Testis (tissue), 3 donors: ENCODE data around the gene TPM2. TPM values are rescaled to one million over a fixed set of nuclear protein-coding genes. Genes with fewer than 3 reads are reported as not detected.

Experiments
- DNase-seq: peaks from one replicate; pipeline ENCODE4 v3.0.0-alpha.2; 2019
- H3K27ac ChIP-seq, 2 donors: fragments of 200-600 bp; sonication (generic); one replicate each; pipeline ENCODE4 v1.5.1; 2019
- H3K27me3 ChIP-seq: fragments of 200-600 bp; sonication (generic); one replicate; pipeline ENCODE4 v1.5.1; 2019
- H3K36me3 ChIP-seq: fragments of 200-600 bp; sonication (generic); one replicate; pipeline ENCODE4 v1.5.1; 2017; ENCODE audit warnings: low read depth; ENCODE audit errors: missing control alignments
- H3K4me1 ChIP-seq: fragments of 200-600 bp; sonication (generic); one replicate; pipeline ENCODE4 v1.5.1; 2019
- H3K4me3 ChIP-seq, 2 donors: fragments of 200-600 bp; sonication (generic); one replicate each; pipeline ENCODE4 v1.5.1; 2017 to 2019
- H3K9me3 ChIP-seq: fragments of 200-600 bp; sonication (generic); one replicate; pipeline ENCODE4 v1.5.1; 2017
- POLR2A ChIP-seq: fragments of 450-650 bp; IDR thresholded peaks from one replicate; pipeline ENCODE4 v1.6.1; 2017; ENCODE audit warnings: antibody characterized with exemption, mild to moderate bottlenecking, moderate library complexity
- WGBS, 2 donors: methylation state at CpG; one replicate each; pipeline ENCODE4 v1.1.5; 2018; 5-methylcytosine and 5-hydroxymethylcytosine counted together
- intact Hi-C: fragments of 100-400 bp; cut with DNase I; formaldehyde crosslinking; loops from one replicate; pipeline ENCODE4 v1.15.1; 2023; ENCODE audit warnings: low total_unique reads
- polyA plus RNA-seq: library from polyadenylated mRNA; stranded (reverse); fragments of 350-450 nt; fragmentation: Illumina TruSeq; extraction: RNeasy Lipid Tissue Mini Kit (QIAGEN cat#74804); gene quantifications from one replicate; pipeline ENCODE4 v1.2.3, GENCODE V29; 2014; ENCODE audit warnings: low read depth, low replicate concordance; ENCODE audit not compliant: insufficient read depth
- total RNA-seq, 2 donors: library from RNA; depleted of rRNA; stranded (reverse); fragments of >200 nt; gene quantifications; one replicate each; pipeline ENCODE4 v1.2.3, GENCODE V29; 2016
- TF ChIP-seq, protein P1 (sequence below), 3 experiments: fragments of 450-650 bp in 2 of 3; fragments of 200-600 bp in 1 of 3; sonication (generic) in 1 of 3; IDR thresholded peaks; one replicate each; pipeline ENCODE4 v1.5.1; 2016 to 2019; ENCODE audit warnings: antibody characterized with exemption in 3 of 3, mild to moderate bottlenecking in 2 of 3, moderate library complexity in 1 of 3

The TPM2 gene
- total and polyA plus RNA-seq, 3 donors from 2014 or later: 182 to 369 (median 211) TPM

DNA sequence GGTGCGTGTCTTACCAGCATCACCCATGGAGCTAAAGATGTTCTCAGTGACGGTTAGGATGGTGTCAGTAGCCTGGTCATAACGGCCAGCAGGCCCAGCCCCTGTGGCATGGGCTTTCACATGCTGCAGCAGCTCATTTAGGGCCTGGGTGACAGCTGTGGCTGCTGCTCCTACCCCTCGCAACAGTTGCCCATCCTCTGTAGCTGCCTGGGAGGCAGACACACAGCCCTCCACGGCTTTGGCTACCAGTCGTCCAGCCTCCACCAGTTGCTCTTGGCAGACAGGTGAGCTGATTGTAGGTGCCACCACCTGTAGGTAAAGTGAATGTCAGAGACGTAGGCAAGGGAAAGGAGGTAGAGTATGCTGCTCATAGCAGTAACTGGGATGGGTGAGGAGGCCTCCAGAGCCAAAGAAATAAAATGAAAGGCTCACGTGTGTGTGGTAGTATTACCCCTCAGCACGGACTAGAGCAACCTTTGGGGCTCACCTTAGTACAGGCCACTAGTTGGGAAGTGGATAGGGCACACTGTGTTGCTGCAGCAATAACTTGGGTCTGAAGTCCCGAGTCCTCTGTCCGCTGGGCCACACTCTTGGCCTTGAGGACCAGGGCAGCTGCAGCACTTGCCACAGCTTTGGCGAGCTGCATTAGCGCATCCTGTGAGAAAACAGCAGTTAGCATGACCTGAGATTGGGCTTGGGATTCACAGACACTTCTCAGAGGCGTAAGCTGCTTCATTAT, 27.6 kb upstream of the TPM2 start:
- H3K27me3 ChIP-seq: no peaks in the 10 kb centered on the region
- TF ChIP-seq, protein P1, sequence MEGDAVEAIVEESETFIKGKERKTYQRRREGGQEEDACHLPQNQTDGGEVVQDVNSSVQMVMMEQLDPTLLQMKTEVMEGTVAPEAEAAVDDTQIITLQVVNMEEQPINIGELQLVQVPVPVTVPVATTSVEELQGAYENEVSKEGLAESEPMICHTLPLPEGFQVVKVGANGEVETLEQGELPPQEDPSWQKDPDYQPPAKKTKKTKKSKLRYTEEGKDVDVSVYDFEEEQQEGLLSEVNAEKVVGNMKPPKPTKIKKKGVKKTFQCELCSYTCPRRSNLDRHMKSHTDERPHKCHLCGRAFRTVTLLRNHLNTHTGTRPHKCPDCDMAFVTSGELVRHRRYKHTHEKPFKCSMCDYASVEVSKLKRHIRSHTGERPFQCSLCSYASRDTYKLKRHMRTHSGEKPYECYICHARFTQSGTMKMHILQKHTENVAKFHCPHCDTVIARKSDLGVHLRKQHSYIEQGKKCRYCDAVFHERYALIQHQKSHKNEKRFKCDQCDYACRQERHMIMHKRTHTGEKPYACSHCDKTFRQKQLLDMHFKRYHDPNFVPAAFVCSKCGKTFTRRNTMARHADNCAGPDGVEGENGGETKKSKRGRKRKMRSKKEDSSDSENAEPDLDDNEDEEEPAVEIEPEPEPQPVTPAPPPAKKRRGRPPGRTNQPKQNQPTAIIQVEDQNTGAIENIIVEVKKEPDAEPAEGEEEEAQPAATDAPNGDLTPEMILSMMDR (IDR thresholded peaks at IDR 0.05): no peak
- no peak for TF ChIP-seq POLR2A
- intact Hi-C loops: no loop called here
- no peak overlapping the region for H3K27ac ChIP-seq
- no peak for DNase-seq
- 82 to 88% methylated on average over 12 to 14 of the region's 14 CpGs for WGBS, 2 donors
- H3K4me3 ChIP-seq: no peak overlapping the region
- H3K9me3 ChIP-seq: no peaks in the 10 kb centered on the region
- no peaks in the 10 kb centered on the region for H3K4me1 ChIP-seq
- H3K36me3 ChIP-seq: no peaks in the 10 kb centered on the region

DNA sequence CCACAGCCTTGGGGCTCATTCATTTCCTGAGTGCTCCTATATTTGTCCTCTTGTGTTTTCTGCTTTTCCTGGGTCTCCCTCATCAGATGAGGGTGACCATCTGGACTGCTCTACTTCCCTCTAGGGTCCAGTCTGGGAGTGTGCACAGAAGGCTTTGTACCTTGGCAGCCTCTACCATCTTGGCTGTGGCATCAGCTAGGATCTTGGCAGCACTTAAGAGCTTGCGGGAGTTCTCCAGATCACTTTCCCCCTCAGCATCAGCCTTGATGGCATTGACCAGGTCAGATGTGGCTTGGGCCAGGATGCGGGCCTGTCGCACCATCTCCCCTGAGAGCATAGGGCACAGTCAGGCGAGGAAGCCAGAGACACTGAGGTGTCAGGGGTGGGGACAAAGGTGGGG, 26.5 kb upstream of the TPM2 start:
- WGBS, 2 donors: 58 to 80% methylated on average over 4 of the region's 4 CpGs
- no peak for DNase-seq
- no peaks in the 10 kb centered on the region for H3K36me3 ChIP-seq
- TF ChIP-seq POLR2A: no peak
- TF ChIP-seq, protein P1 (IDR thresholded peaks at IDR 0.05): no peak
- H3K4me3 ChIP-seq: no peak overlapping the region
- H3K4me1 ChIP-seq: no peaks in the 10 kb centered on the region
- H3K27ac ChIP-seq: no peak overlapping the region
- intact Hi-C loops: no loop called here
- no peaks in the 10 kb centered on the region for H3K9me3 ChIP-seq
- no peaks in the 10 kb centered on the region for H3K27me3 ChIP-seq

DNA sequence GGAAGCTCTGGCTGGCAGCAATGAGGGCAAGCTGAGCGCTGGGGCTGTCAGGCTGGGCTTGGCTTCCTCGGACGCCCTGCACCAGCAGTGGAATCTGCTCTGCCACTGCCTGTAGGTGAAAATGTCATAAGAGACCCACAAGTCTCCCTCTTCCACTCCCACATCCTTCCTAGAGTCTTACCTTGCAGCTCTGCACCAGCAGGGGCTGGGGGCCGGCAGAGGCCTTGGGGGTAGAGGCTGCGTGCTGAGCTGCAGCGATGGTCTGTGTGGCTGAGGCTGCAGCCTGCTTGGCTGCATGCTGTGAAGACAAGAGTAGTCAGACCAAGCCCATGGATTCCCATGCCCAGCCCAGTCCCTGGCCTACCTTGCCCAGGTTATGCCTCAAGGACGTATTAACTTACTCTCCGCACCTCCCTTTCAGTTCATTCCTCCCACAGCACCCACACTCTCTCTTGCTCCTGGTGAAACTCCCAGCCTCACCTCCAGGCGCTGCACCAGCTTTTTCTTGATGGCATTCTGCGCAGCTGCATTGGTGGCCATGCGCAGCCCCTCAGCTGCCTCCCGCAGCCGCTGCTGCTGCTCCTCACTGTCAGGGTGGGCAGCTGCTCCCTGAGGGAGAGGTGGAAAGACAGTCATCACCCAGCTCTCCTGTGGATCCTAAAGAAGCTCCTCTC, 25.0 kb upstream of the TPM2 start:
- DNase-seq: no peak
- Histone ChIP-seq H3K36me3 (no peaks in the 10 kb centered on the region), H3K27me3 (no peaks in the 10 kb centered on the region), H3K27ac (no peak overlapping the region), H3K4me1 (no peaks in the 10 kb centered on the region), H3K4me3 (no peak overlapping the region), H3K9me3 (no peaks in the 10 kb centered on the region)
- WGBS, 2 donors: 93 to 94% methylated on average over 10 to 13 of the region's 13 CpGs
- TF ChIP-seq POLR2A: no peak
- TF ChIP-seq, protein P1 (IDR thresholded peaks at IDR 0.05): no peak
- intact Hi-C loops: no loop called here

DNA sequence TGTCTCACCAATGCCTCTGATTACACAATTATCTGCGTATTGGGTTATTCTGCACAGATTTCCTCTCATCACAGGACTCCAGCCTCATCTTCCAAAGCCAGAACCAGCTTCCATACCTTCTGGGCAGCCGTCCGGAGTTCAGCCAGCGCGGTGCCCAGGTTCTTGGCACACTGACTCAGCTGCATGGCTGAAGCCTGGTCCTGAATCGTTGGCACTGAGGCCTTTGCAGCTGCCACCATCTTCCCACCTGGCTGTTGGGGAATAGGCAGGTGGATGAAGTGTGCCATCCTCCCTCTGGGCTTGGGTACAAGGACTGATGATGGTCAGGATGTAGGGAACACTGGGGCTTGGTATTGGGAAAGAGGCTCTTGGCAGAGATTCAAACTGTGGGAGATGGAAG, 24.4 kb upstream of the TPM2 start:
- Histone ChIP-seq H3K4me1 (no peaks in the 10 kb centered on the region), H3K9me3 (no peaks in the 10 kb centered on the region), H3K27ac (no peak overlapping the region), H3K27me3 (no peaks in the 10 kb centered on the region), H3K4me3 (no peak overlapping the region), H3K36me3 (no peaks in the 10 kb centered on the region)
- no peak for TF ChIP-seq POLR2A
- TF ChIP-seq, protein P1 (IDR thresholded peaks at IDR 0.05): no peak
- intact Hi-C loops: no loop called here
- no peak for DNase-seq
- 98 to 100% methylated on average over 1 to 6 of the region's 6 CpGs for WGBS, 2 donors
